CD14-positive monocyte (primary cell): Measurements from ENCODE around the gene DLGAP1. TPM values are rescaled to one million over a fixed set of nuclear protein-coding genes. Genes with fewer than 3 reads are reported as not detected.

ENCODE experiments used
- DNase-seq, 3 donors: peaks; one replicate each; pipeline ENCODE4 v3.0.0-alpha.2; 2011 to 2022
- H2AFZ ChIP-seq: 2 replicates; pipeline ENCODE4 v1.6.0; 2012; ENCODE audit warnings: mild to moderate bottlenecking, low read depth, low read length, inconsistent platforms; ENCODE audit not compliant: insufficient read depth, poor library complexity, severe bottlenecking
- H3K27ac ChIP-seq, 2 donors: 1 replicate in 1 of 2; 2 replicates in 1 of 2; pipeline ENCODE4 v1.5.1; 2012 to 2013; ENCODE audit warnings: low read length in 2 of 2, control low read depth in 1 of 2, inconsistent platforms in 1 of 2, low read depth in 1 of 2, mild to moderate bottlenecking in 1 of 2
- H3K27me3 ChIP-seq, 2 donors: one replicate each; pipeline versions ENCODE4 v1.6.0 to v1.6.1; 2011 to 2013; ENCODE audit warnings: low read length in 2 of 2; ENCODE audit not compliant: control insufficient read depth in 2 of 2, insufficient read depth in 2 of 2
- H3K36me3 ChIP-seq, 2 donors: replicated peaks in 1 of 2; 1 replicate in 1 of 2; 2 replicates in 1 of 2; pipeline versions ENCODE4 v1.5.1 to v1.6.1; 2012 to 2013; ENCODE audit warnings: low read length in 2 of 2, control low read depth in 1 of 2, inconsistent platforms in 1 of 2, mild to moderate bottlenecking in 1 of 2; ENCODE audit not compliant: insufficient read depth in 2 of 2, control insufficient read depth in 1 of 2
- H3K4me1 ChIP-seq, 2 donors: 1 replicate in 1 of 2; 2 replicates in 1 of 2; pipeline versions ENCODE4 v1.5.1 to v1.6.1; 2012 to 2013; ENCODE audit warnings: low read length in 2 of 2, control low read depth in 1 of 2, inconsistent platforms in 1 of 2, mild to moderate bottlenecking in 1 of 2, moderate library complexity in 1 of 2; ENCODE audit not compliant: insufficient read depth in 2 of 2, control insufficient read depth in 1 of 2
- H3K4me2 ChIP-seq: replicated peaks from 2 replicates; pipeline ENCODE3; 2012; ENCODE audit warnings: low read length, moderate library complexity, mild to moderate bottlenecking; ENCODE audit not compliant: poor library complexity, severe bottlenecking; ENCODE audit errors: extremely low read depth
- H3K4me3 ChIP-seq, 3 experiments: fragments of 200-600 bp in 1 of 3; sonication (generic) in 1 of 3; replicated peaks in 1 of 3; 1 replicate in 2 of 3; 2 replicates in 1 of 3; pipeline ENCODE4 v1.5.1; 2011 to 2013; ENCODE audit warnings: low read length in 3 of 3, mild to moderate bottlenecking in 3 of 3, control low read depth in 2 of 3, low read depth in 2 of 3, inconsistent platforms in 1 of 3, moderate library complexity in 1 of 3
- H3K79me2 ChIP-seq: 2 replicates; pipeline ENCODE4 v1.6.0; 2012; ENCODE audit warnings: mild to moderate bottlenecking, control low read depth, inconsistent platforms, low read length, moderate library complexity; ENCODE audit not compliant: insufficient read depth
- H3K9ac ChIP-seq: 2 replicates; pipeline ENCODE4 v1.6.0; 2017; ENCODE audit warnings: low read length, mild to moderate bottlenecking; ENCODE audit not compliant: insufficient read depth, poor library complexity, severe bottlenecking
- H3K9me3 ChIP-seq, 2 donors: replicated peaks in 1 of 2; 1 replicate in 1 of 2; 2 replicates in 1 of 2; pipeline versions ENCODE4 v1.5.1 to v1.6.1; 2012 to 2013; ENCODE audit warnings: low read length in 2 of 2, control low read depth in 1 of 2; ENCODE audit not compliant: control insufficient read depth in 1 of 2, insufficient read depth in 1 of 2
- H4K20me1 ChIP-seq: 2 replicates; pipeline ENCODE4 v1.6.0; 2012; ENCODE audit warnings: mild to moderate bottlenecking, low read length, control low read depth, moderate library complexity; ENCODE audit not compliant: insufficient read depth
- H3K27ac Mint-ChIP-seq, 7 donors: one replicate each; pipeline ENCODE4 v1.8.0; 2020; ENCODE audit warnings: mild to moderate bottlenecking in 7 of 7, mixed read lengths in 7 of 7, moderate library complexity in 6 of 7, inconsistent platforms in 2 of 7
- H3K27me3 Mint-ChIP-seq, 3 donors: one replicate each; pipeline ENCODE4 v1.8.0; 2021 to 2022; ENCODE audit warnings: low read depth in 3 of 3, mild to moderate bottlenecking in 3 of 3, mixed read lengths in 3 of 3, moderate library complexity in 3 of 3, inconsistent platforms in 1 of 3
- H3K36me3 Mint-ChIP-seq, 2 donors: one replicate each; pipeline ENCODE4 v1.8.0; 2020; ENCODE audit warnings: mixed read lengths in 2 of 2, inconsistent platforms in 1 of 2, mild to moderate bottlenecking in 1 of 2
- H3K4me1 Mint-ChIP-seq: one replicate; pipeline ENCODE4 v1.8.0; 2020; ENCODE audit warnings: mild to moderate bottlenecking, mixed read lengths
- H3K4me3 Mint-ChIP-seq, 2 donors: one replicate each; pipeline ENCODE4 v1.8.0; 2020; ENCODE audit warnings: mild to moderate bottlenecking in 2 of 2, mixed read lengths in 2 of 2, moderate library complexity in 1 of 2
- H3K9me3 Mint-ChIP-seq, 7 donors: one replicate each; pipeline ENCODE4 v1.8.0; 2020 to 2022; ENCODE audit warnings: mixed read lengths in 7 of 7, mild to moderate bottlenecking in 6 of 7, moderate library complexity in 6 of 7, inconsistent platforms in 2 of 7
- WGBS: methylation state at CpG from one replicate; pipeline ENCODE4 v1.1.5; 2013; ENCODE audit warnings: missing lambda C conversion rate; ENCODE audit not compliant: insufficient coverage; 5-methylcytosine and 5-hydroxymethylcytosine counted together
- intact Hi-C, 2 donors: fragments of 100-400 bp; cut with micrococcal nuclease; formaldehyde crosslinking; loops; one replicate each; pipeline versions ENCODE4 v1.15.0 to v1.15.1; 2023
- polyA plus RNA-seq, 3 donors: library from polyadenylated mRNA; depleted of rRNA in 1 of 3; unstranded in 2 of 3; stranded (reverse) in 1 of 3; fragments of 300-500 nt in 2 of 3; fragments of >200 nt in 1 of 3; fragmentation: Illumina TruSeq in 2 of 3; gene quantifications; 1 replicate in 2 of 3; 2 replicates in 1 of 3; pipeline ENCODE4 v1.2.3, GENCODE V29; 2012 to 2021
- TF ChIP-seq, protein P1 (sequence below): fragments of 200-600 bp; IDR thresholded peaks from one replicate; pipeline ENCODE4 v1.8.0; 2022; ENCODE audit warnings: antibody characterized with exemption, mild to moderate bottlenecking

DLGAP1 gene
- polyA plus RNA-seq, 3 donors, result 0.09 to 0.42 TPM; not detected in 1

DNA sequence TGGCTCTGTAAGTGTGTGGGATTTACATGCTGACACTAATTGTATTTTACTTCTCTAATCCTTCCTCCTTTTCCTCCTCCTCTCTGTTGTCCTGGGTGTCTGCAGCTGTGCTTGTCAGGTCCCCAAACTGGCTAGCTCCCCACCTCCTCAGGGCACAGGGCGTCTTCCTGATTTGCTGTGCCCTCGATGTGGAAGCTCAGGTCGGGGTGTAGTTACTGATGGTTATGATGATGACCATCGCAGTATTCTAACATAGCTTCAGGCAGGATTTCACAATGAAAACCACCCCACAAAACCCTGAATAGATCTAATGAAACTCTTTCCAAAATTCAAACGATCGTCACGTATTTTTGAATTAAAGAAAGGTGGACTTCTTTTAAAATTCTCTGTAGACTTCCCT is 576.7 kb downstream of the DLGAP1 start:
- Histone ChIP-seq H4K20me1 (no peaks in the 10 kb centered on the region), H3K27me3 (no peaks in the 10 kb centered on the region), H3K9me3 (no peaks in the 10 kb centered on the region), H3K9ac (peak overlapping the region; percentile 17), H2AFZ (peak overlapping the region; percentile 7), H3K4me2 (peak overlapping the region; percentile 71), H3K79me2 (no peaks in the 10 kb centered on the region), H3K4me3 (peak overlapping the region in 2 of 3 experiments; percentile 18 to 61), H3K36me3 (no peaks in the 10 kb centered on the region), H3K27ac (peak overlapping the region; percentile 47 to 71), H3K4me1 (peaks cover 58 to 63% of the 10 kb centered on the region in 2 donors)
- Mint-ChIP-seq H3K4me3 (peak overlapping the region; percentile 55 to 92), H3K27me3 (no peaks in the 10 kb centered on the region), H3K27ac (peak overlapping the region; percentile 81 to 94 (median 92)), H3K36me3 (peaks cover 0 to 6% of the 10 kb centered on the region in 2 donors), H3K4me1 (peaks cover 62% of the 10 kb centered on the region), H3K9me3 (peaks cover 0 to 5% (median 0%) of the 10 kb centered on the region in 7 donors)
- intact Hi-C loops, result loop anchor here (10.0 kb wide), 3 partner anchors 174 to 604 kb away; no protein-coding TSS in a partner anchor
- peak; percentile 14 to 42 (median 20) for DNase-seq
- no CpG with 5 or more reads among the region's 7 CpGs for whole genome bisulfite sequencing
- TF ChIP-seq, protein P1, sequence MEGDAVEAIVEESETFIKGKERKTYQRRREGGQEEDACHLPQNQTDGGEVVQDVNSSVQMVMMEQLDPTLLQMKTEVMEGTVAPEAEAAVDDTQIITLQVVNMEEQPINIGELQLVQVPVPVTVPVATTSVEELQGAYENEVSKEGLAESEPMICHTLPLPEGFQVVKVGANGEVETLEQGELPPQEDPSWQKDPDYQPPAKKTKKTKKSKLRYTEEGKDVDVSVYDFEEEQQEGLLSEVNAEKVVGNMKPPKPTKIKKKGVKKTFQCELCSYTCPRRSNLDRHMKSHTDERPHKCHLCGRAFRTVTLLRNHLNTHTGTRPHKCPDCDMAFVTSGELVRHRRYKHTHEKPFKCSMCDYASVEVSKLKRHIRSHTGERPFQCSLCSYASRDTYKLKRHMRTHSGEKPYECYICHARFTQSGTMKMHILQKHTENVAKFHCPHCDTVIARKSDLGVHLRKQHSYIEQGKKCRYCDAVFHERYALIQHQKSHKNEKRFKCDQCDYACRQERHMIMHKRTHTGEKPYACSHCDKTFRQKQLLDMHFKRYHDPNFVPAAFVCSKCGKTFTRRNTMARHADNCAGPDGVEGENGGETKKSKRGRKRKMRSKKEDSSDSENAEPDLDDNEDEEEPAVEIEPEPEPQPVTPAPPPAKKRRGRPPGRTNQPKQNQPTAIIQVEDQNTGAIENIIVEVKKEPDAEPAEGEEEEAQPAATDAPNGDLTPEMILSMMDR, result no peak

DNA sequence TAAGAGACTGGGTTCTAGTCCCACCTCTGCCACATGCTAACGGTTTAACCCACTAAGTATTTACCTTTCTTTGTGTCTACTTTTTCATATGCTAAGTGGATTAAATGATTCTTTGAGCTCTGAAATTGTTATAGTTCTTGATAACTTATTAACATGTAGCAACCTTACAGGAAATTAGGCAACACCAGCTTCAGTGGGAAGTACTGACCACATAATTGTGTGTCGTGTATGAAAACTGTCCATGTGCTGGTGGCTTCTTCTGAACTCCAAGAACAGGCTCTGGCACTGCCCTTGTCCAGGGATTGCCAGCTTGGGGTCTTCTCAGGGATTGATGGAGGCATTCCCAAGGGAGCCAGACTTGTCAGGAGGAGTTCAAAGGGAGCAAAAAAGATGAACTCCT is 577.4 kb downstream of the DLGAP1 start:
- H2AFZ ChIP-seq, result no peak overlapping the region
- peaks cover 61 to 69% of the 10 kb centered on the region in 2 donors for H3K4me1 ChIP-seq
- H3K4me2 ChIP-seq, result peak overlapping the region; percentile 71
- Mint-ChIP-seq H3K4me3 (peak overlapping the region; percentile 55 to 92), H3K27ac (peak overlapping the region; percentile 81 to 94 (median 92)), H3K27me3 (no peaks in the 10 kb centered on the region), H3K36me3 (peaks cover 0 to 6% of the 10 kb centered on the region in 2 donors), H3K4me1 (peaks cover 65% of the 10 kb centered on the region), H3K9me3 (peaks cover 0 to 5% (median 0%) of the 10 kb centered on the region in 7 donors)
- 0% methylated on average over 1 of the region's 2 CpGs for WGBS
- no peaks in the 10 kb centered on the region for H3K9me3 ChIP-seq
- H3K36me3 ChIP-seq, result no peaks in the 10 kb centered on the region
- peak overlapping the region; percentile 17 for H3K9ac ChIP-seq
- TF ChIP-seq, protein P1, result no peak
- peak; percentile 68 to 86 (median 79) for DNase-seq
- intact Hi-C loops, result loop anchor here (10.0 kb wide), 3 partner anchors 173 to 603 kb away; no protein-coding TSS in a partner anchor
- H3K27me3 ChIP-seq, result no peaks in the 10 kb centered on the region
- H3K27ac ChIP-seq, result peak overlapping the region; percentile 47 to 71
- no peaks in the 10 kb centered on the region for H3K79me2 ChIP-seq
- H3K4me3 ChIP-seq, result peak overlapping the region in 2 of 3 experiments; percentile 18 to 61
- no peaks in the 10 kb centered on the region for H4K20me1 ChIP-seq
